GM23338 (cell line): Measurements from ENCODE around the gene EPHA6. TPM values are rescaled to one million over a fixed set of nuclear protein-coding genes. Genes with fewer than 3 reads are reported as not detected.

Experiments used
- ATAC-seq: fragments of 200-7000 bp; cut with Tn5 transposase; 3 replicates; pipeline ENCODE4 v1.9.1; 2020
- DNase-seq: peaks from one replicate; pipeline ENCODE4 v3.0.0-alpha.2; 2015; ENCODE audit warnings: low spot score
- H2AFZ ChIP-seq: fragments of 200-600 bp; sonication (generic); 2 replicates; pipeline ENCODE4 v1.8.0; 2016; ENCODE audit warnings: antibody characterized with exemption, mild to moderate bottlenecking, moderate library complexity
- H3F3A ChIP-seq: fragments of 200-600 bp; sonication (generic); replicated peaks from 2 replicates; pipeline ENCODE4 v1.8.0; 2017; ENCODE audit warnings: antibody characterized with exemption, mixed run types, low read depth
- H3K27ac ChIP-seq: fragments of 200-600 bp; sonication (generic); 2 replicates; pipeline ENCODE4 v1.6.1; 2016; ENCODE audit warnings: low read depth
- H3K27me3 ChIP-seq: fragments of 200-600 bp; sonication (generic); 2 replicates; pipeline ENCODE4 v1.8.0; 2016; ENCODE audit warnings: mild to moderate bottlenecking, mixed run types, moderate library complexity; ENCODE audit not compliant: insufficient read depth
- H3K36me3 ChIP-seq: fragments of 200-600 bp; sonication (generic); 2 replicates; pipeline ENCODE4 v1.8.0; 2016; ENCODE audit warnings: mild to moderate bottlenecking; ENCODE audit not compliant: insufficient read depth
- H3K4me1 ChIP-seq: fragments of 200-600 bp; sonication (generic); 2 replicates; pipeline ENCODE4 v1.8.0; 2016; ENCODE audit warnings: mild to moderate bottlenecking, moderate library complexity; ENCODE audit not compliant: insufficient read depth
- H3K4me2 ChIP-seq: fragments of 200-600 bp; sonication (generic); 2 replicates; pipeline ENCODE4 v1.7.1; 2017; ENCODE audit warnings: mixed run types
- H3K4me3 ChIP-seq: fragments of 200-600 bp; sonication (generic); 2 replicates; pipeline ENCODE4 v1.6.1; 2016; ENCODE audit warnings: mixed run types
- H3K79me2 ChIP-seq: fragments of 200-600 bp; sonication (generic); replicated peaks from 2 replicates; pipeline ENCODE4 v1.8.0; 2017; ENCODE audit warnings: mild to moderate bottlenecking; ENCODE audit not compliant: insufficient read depth
- H3K9me2 ChIP-seq: fragments of 200-600 bp; sonication (generic); 2 replicates; pipeline ENCODE4 v1.8.0; 2017; ENCODE audit not compliant: insufficient read depth
- H4K20me1 ChIP-seq: fragments of 200-600 bp; sonication (generic); replicated peaks from 2 replicates; pipeline ENCODE4 v1.8.0; 2017; ENCODE audit warnings: mild to moderate bottlenecking; ENCODE audit not compliant: insufficient read depth
- H3K27ac Mint-ChIP-seq: 2 replicates; pipeline ENCODE4 v1.8.0; 2020; ENCODE audit warnings: inconsistent platforms, mild to moderate bottlenecking, moderate library complexity, mixed read lengths
- H3K27me3 Mint-ChIP-seq: 3 replicates; pipeline ENCODE4 v1.8.0; 2022; ENCODE audit warnings: low read depth, mild to moderate bottlenecking, moderate library complexity, mixed read lengths, inconsistent platforms; ENCODE audit not compliant: insufficient read depth, poor library complexity
- H3K36me3 Mint-ChIP-seq: 3 replicates; pipeline ENCODE4 v1.8.0; 2021; ENCODE audit warnings: low read depth, mild to moderate bottlenecking, inconsistent platforms, moderate library complexity, mixed read lengths
- H3K4me1 Mint-ChIP-seq: 3 replicates; pipeline ENCODE4 v1.8.0; 2020; ENCODE audit warnings: mild to moderate bottlenecking, inconsistent platforms, mixed read lengths
- H3K4me3 Mint-ChIP-seq: 3 replicates; pipeline ENCODE4 v1.8.0; 2021; ENCODE audit warnings: moderate library complexity, mild to moderate bottlenecking, inconsistent platforms, mixed read lengths
- H3K9me3 Mint-ChIP-seq: 3 replicates; pipeline ENCODE4 v1.8.0; 2020; ENCODE audit warnings: moderate library complexity, mild to moderate bottlenecking, inconsistent platforms, mixed read lengths
- EZH2 ChIP-seq: fragments of 200-600 bp; sonication (generic); IDR thresholded peaks from one replicate; pipeline ENCODE4 v1.8.0; 2017; ENCODE audit warnings: antibody characterized with exemption, mild to moderate bottlenecking, low read depth; ENCODE audit not compliant: unreplicated experiment
- EZH2phosphoT487 ChIP-seq: fragments of 200-600 bp; sonication (generic); IDR thresholded peaks from one replicate; pipeline ENCODE4 v1.8.1; 2018; ENCODE audit warnings: antibody characterized with exemption; ENCODE audit not compliant: unreplicated experiment
- JUNB ChIP-seq: IDR thresholded peaks from one replicate; pipeline ENCODE4 v1.6.1; 2016; ENCODE audit warnings: antibody characterized with exemption; ENCODE audit not compliant: unreplicated experiment
- NANOG ChIP-seq: IDR thresholded peaks from 2 replicates; pipeline ENCODE4 v1.6.1; 2016; ENCODE audit warnings: antibody characterized with exemption, borderline replicate concordance
- POLR2AphosphoS5 ChIP-seq: IDR thresholded peaks from 2 replicates; pipeline ENCODE4 v1.6.1; 2016; ENCODE audit warnings: antibody characterized with exemption, low read depth
- STAT1 ChIP-seq: IDR thresholded peaks from one replicate; pipeline ENCODE4 v1.6.1; 2016; ENCODE audit warnings: antibody characterized with exemption; ENCODE audit not compliant: unreplicated experiment
- ZNF114 ChIP-seq: fragments of 250-450 bp; sonication (Bioruptor Pico); IDR thresholded peaks from 2 replicates; pipeline ENCODE4 v1.5.0; 2020; ENCODE audit warnings: mild to moderate bottlenecking, moderate library complexity
- ZNF331 ChIP-seq: fragments of 250-450 bp; sonication (Bioruptor Pico); IDR thresholded peaks from 2 replicates; pipeline ENCODE4 v1.5.0; 2020; ENCODE audit warnings: low read depth, mild to moderate bottlenecking, moderate library complexity
- ZNF462 ChIP-seq: fragments of 250-450 bp; sonication (Bioruptor Pico); IDR thresholded peaks from 2 replicates; pipeline ENCODE4 v1.5.0; 2020; ENCODE audit warnings: mild to moderate bottlenecking, moderate library complexity
- polyA plus RNA-seq: library from polyadenylated mRNA; unstranded; fragments of >200 nt; fragmentation: Nextera tagmentation; extraction: Ambion mirVana; gene quantifications from 2 replicates; pipeline ENCODE4 v1.2.1, GENCODE V29; 2016
- total RNA-seq: library from RNA; depleted of rRNA; stranded (reverse); fragments of >200 nt; shearing (Covaris generic); gene quantifications from 2 replicates; pipeline ENCODE4 v1.2.3, GENCODE V29; 2014

EPHA6 gene
- total and polyA plus RNA-seq, 2 experiments from 2014 or later, result 0.37 to 2.6 TPM

- no peak for TF ChIP-seq STAT1
- no peak for TF ChIP-seq EZH2phosphoT487
- TF ChIP-seq POLR2AphosphoS5, result no peak
- no peak for TF ChIP-seq NANOG
- no peak for TF ChIP-seq JUNB
- Histone ChIP-seq H3F3A (no peaks in the 10 kb centered on the region), H4K20me1 (no peaks in the 10 kb centered on the region), H3K4me2 (no peak overlapping the region), H3K27ac (no peak overlapping the region), H3K4me3 (no peak overlapping the region), H2AFZ (no peak overlapping the region), H3K9me2 (no peaks in the 10 kb centered on the region), H3K36me3 (no peaks in the 10 kb centered on the region), H3K27me3 (no peaks in the 10 kb centered on the region), H3K4me1 (peaks cover 45% of the 10 kb centered on the region), H3K79me2 (no peaks in the 10 kb centered on the region)
- peaks cover under 1% of the 10 kb centered on the region for H3K27me3 Mint-ChIP-seq
- peaks cover 51% of the 10 kb centered on the region for H3K4me1 Mint-ChIP-seq
- ATAC-seq (no peak), DNase-seq (no peak)
- H3K36me3 Mint-ChIP-seq, result peaks cover 2% of the 10 kb centered on the region; the same call in 1 of the 3 replicates
- no peak overlapping the region for H3K27ac Mint-ChIP-seq
- peaks cover 2% of the 10 kb centered on the region; the same call in 1 of the 3 replicates for H3K9me3 Mint-ChIP-seq
- H3K4me3 Mint-ChIP-seq, result no peak overlapping the region
These were observed 449.8 kb downstream of the EPHA6 start for GRCh38 chr3:97264180-97264579.

GRCh38 chr3:97265237-97266005, 451.0 kb downstream of the EPHA6 start:
- ATAC-seq, result no peak
- no peak overlapping the region for H2AFZ ChIP-seq
- H3F3A ChIP-seq, result no peaks in the 10 kb centered on the region
- no peak overlapping the region for H3K4me3 ChIP-seq
- DNase-seq, result no peak
- no peaks in the 10 kb centered on the region for H3K27me3 ChIP-seq
- TF ChIP-seq EZH2 (no peak), ZNF114 (no peak), POLR2AphosphoS5 (no peak)
- H3K4me2 ChIP-seq, result no peak overlapping the region
- peaks cover 2% of the 10 kb centered on the region; the same call in 1 of the 3 replicates for H3K9me3 Mint-ChIP-seq
- no peak overlapping the region for H3K27ac ChIP-seq
- H3K4me1 ChIP-seq, result peaks cover 54% of the 10 kb centered on the region
- no peak overlapping the region for H3K4me3 Mint-ChIP-seq
- no peak overlapping the region for H3K27ac Mint-ChIP-seq
- peaks cover 2% of the 10 kb centered on the region; the same call in 1 of the 3 replicates for H3K36me3 Mint-ChIP-seq
- H3K27me3 Mint-ChIP-seq, result no peaks in the 10 kb centered on the region
- H4K20me1 ChIP-seq, result no peaks in the 10 kb centered on the region
- no peaks in the 10 kb centered on the region for H3K36me3 ChIP-seq
- peaks cover 57% of the 10 kb centered on the region for H3K4me1 Mint-ChIP-seq
- H3K79me2 ChIP-seq, result no peaks in the 10 kb centered on the region
- no peaks in the 10 kb centered on the region for H3K9me2 ChIP-seq

- TF ChIP-seq ZNF462 (CRISPR knock-in tag), result peak; percentile 64
- TF ChIP-seq STAT1, result no peak
- no peak for TF ChIP-seq EZH2phosphoT487
- TF ChIP-seq NANOG, result peak; percentile 93
- no peak for TF ChIP-seq ZNF331 (CRISPR knock-in tag)
- TF ChIP-seq POLR2AphosphoS5, result 0 out of 2 replicates have a peak, but pooled peaks have one; percentile 21
- peaks cover 15% of the 10 kb centered on the region; the same call in 1 of the 3 replicates for H3K36me3 Mint-ChIP-seq
- Histone ChIP-seq H3K27me3 (no peaks in the 10 kb centered on the region), H3K36me3 (no peaks in the 10 kb centered on the region), H3K9me2 (no peaks in the 10 kb centered on the region), H3K4me1 (peaks cover 44% of the 10 kb centered on the region), H3F3A (no peaks in the 10 kb centered on the region), H3K4me3 (peak overlapping the region; percentile 8; the same call in 1 of the 2 replicates), H3K79me2 (no peaks in the 10 kb centered on the region), H3K27ac (peak overlapping the region; percentile 40), H4K20me1 (no peaks in the 10 kb centered on the region), H3K4me2 (peak overlapping the region; percentile 8; the same call in 1 of the 2 replicates), H2AFZ (no peak overlapping the region)
- peaks cover 5% of the 10 kb centered on the region; the same call in 2 of the 3 replicates for H3K9me3 Mint-ChIP-seq
- no peaks in the 10 kb centered on the region for H3K27me3 Mint-ChIP-seq
- ATAC-seq, result peak; percentile 82
- H3K27ac Mint-ChIP-seq, result peak overlapping the region; percentile 85
- peak; percentile 47 for DNase-seq
- peaks cover 57% of the 10 kb centered on the region for H3K4me1 Mint-ChIP-seq
- peak overlapping the region; percentile 51 for H3K4me3 Mint-ChIP-seq
These were observed 454.8 kb downstream of the EPHA6 start for GRCh38 chr3:97269202-97269601.
